Mesothelial cell of epicardium (in vitro differentiated cells): ENCODE measurements around the gene FMNL2. TPM values are rescaled to one million over a fixed set of nuclear protein-coding genes. Genes with fewer than 3 reads are reported as not detected.

Experiments used
- DNase-seq, 2 experiments: peaks; one replicate each; pipeline ENCODE4 v3.0.0; 2021; ENCODE audit warnings: low spot score in 2 of 2; ENCODE audit not compliant: unreplicated experiment in 2 of 2
- H3K27ac Mint-ChIP-seq: 2 replicates; pipeline ENCODE4 v1.8.0; 2021; ENCODE audit warnings: mixed read lengths
- H3K27me3 Mint-ChIP-seq: 2 replicates; pipeline ENCODE4 v1.8.0; 2021; ENCODE audit warnings: low read depth, mixed read lengths
- H3K36me3 Mint-ChIP-seq: 2 replicates; pipeline ENCODE4 v1.8.0; 2021; ENCODE audit warnings: mixed read lengths
- H3K4me1 Mint-ChIP-seq: 2 replicates; pipeline ENCODE4 v1.8.0; 2021; ENCODE audit warnings: mixed read lengths
- H3K4me3 Mint-ChIP-seq: 2 replicates; pipeline ENCODE4 v1.8.0; 2021; ENCODE audit warnings: mild to moderate bottlenecking, moderate library complexity, mixed read lengths
- H3K9me3 Mint-ChIP-seq: 2 replicates; pipeline ENCODE4 v1.8.0; 2021; ENCODE audit warnings: mixed read lengths
- CTCF ChIP-seq: fragments of 200-600 bp; sonication (generic); IDR thresholded peaks from one replicate; pipeline ENCODE4 v1.5.0; 2021; ENCODE audit warnings: antibody characterized with exemption; ENCODE audit not compliant: unreplicated experiment
- total RNA-seq: library from RNA; stranded (reverse); gene quantifications from 3 replicates; pipeline ENCODE4 v1.2.1, GENCODE V29; 2021

FMNL2 gene
- total RNA-seq, 1 donor from 2014 or later: 52.6 TPM

- no peak for TF ChIP-seq CTCF
- H3K27me3 Mint-ChIP-seq: no peaks in the 10 kb centered on the region
- no peak overlapping the region for H3K4me3 Mint-ChIP-seq
- peaks cover 28% of the 10 kb centered on the region for H3K4me1 Mint-ChIP-seq
- peaks cover 1% of the 10 kb centered on the region for H3K36me3 Mint-ChIP-seq
- H3K27ac Mint-ChIP-seq: no peak overlapping the region
- no peaks in the 10 kb centered on the region for H3K9me3 Mint-ChIP-seq
- no peak for DNase-seq
Observed at GRCh38 chr2:152546230-152546837, 211.4 kb downstream of the FMNL2 start.

- Mint-ChIP-seq H3K36me3 (peaks cover 1% of the 10 kb centered on the region), H3K4me1 (peaks cover 15% of the 10 kb centered on the region), H3K27me3 (no peaks in the 10 kb centered on the region), H3K27ac (no peak overlapping the region), H3K9me3 (no peaks in the 10 kb centered on the region), H3K4me3 (no peak overlapping the region)
- no peak for TF ChIP-seq CTCF
- no peak for DNase-seq
Observed at GRCh38 chr2:152548111-152548875, 213.3 kb downstream of the FMNL2 start.

DNA sequence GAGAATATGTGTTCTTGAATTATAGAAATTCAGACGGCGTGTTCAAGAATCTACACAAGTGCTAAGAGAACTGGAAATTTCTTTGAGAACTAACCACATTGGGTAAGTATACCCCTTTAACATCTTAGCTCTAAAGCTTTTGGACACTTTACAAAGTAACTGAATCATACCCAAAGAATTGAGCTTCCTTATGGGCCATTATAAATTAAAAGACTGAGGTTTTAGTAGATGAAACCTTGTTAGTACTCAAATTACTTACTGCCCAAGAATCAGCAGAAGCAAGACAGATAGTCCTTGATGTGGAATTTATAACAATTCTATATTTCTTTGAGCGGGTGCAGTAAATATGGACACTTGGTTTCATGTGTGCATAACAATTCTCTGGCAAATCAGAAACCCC, 214.0 kb downstream of the FMNL2 start:
- no peaks in the 10 kb centered on the region for H3K9me3 Mint-ChIP-seq
- H3K27ac Mint-ChIP-seq: no peak overlapping the region
- peaks cover 1% of the 10 kb centered on the region for H3K36me3 Mint-ChIP-seq
- DNase-seq: no peak
- H3K4me1 Mint-ChIP-seq: peaks cover 13% of the 10 kb centered on the region
- no peaks in the 10 kb centered on the region for H3K27me3 Mint-ChIP-seq
- TF ChIP-seq CTCF: no peak
- no peak overlapping the region for H3K4me3 Mint-ChIP-seq

DNA sequence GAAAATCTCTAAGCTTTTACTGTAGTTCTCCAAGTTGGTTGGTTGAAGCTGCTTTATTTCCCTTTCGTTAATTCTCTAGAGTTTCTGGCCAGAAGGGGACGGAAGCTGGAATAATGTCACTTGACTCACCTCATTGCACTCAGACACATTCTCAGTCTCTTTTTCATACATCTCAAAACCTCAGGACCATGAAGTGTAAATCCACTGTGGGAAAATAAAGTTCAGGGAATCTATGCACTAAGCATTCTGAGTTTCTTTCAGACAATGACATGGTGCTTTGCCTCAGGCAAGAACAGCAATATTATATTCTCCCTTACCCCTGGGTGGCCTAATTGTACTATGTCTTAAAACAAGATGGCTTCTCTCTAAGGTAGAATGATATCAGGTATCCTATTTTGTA, 214.4 kb downstream of the FMNL2 start:
- Mint-ChIP-seq H3K36me3 (peaks cover 1% of the 10 kb centered on the region), H3K4me1 (peaks cover 13% of the 10 kb centered on the region), H3K4me3 (no peak overlapping the region), H3K9me3 (no peaks in the 10 kb centered on the region), H3K27me3 (no peaks in the 10 kb centered on the region), H3K27ac (no peak overlapping the region)
- TF ChIP-seq CTCF: no peak
- DNase-seq: no peak

- H3K27me3 Mint-ChIP-seq: no peaks in the 10 kb centered on the region
- no peak overlapping the region for H3K4me3 Mint-ChIP-seq
- no peak for DNase-seq
- peaks cover 1% of the 10 kb centered on the region for H3K36me3 Mint-ChIP-seq
- TF ChIP-seq CTCF: no peak
- H3K4me1 Mint-ChIP-seq: peaks cover 7% of the 10 kb centered on the region
- H3K27ac Mint-ChIP-seq: no peak overlapping the region
- H3K9me3 Mint-ChIP-seq: no peaks in the 10 kb centered on the region
Observed at GRCh38 chr2:152550386-152550785, 215.4 kb downstream of the FMNL2 start.
